Osteocyte (in vitro differentiated cells): ENCODE measurements around the gene FAHD1. TPM values are rescaled to one million over a fixed set of nuclear protein-coding genes. Genes with fewer than 3 reads are reported as not detected.

ENCODE experiments used
- DNase-seq: peaks from one replicate; pipeline ENCODE4 v3.0.0; 2021; ENCODE audit warnings: mixed read lengths; ENCODE audit not compliant: unreplicated experiment; ENCODE audit errors: extremely low spot score
- H3K27ac Mint-ChIP-seq: one replicate; pipeline ENCODE4 v1.8.0; 2021; ENCODE audit warnings: mild to moderate bottlenecking, mixed read lengths; ENCODE audit not compliant: unreplicated experiment
- H3K27me3 Mint-ChIP-seq: one replicate; pipeline ENCODE4 v1.8.0; 2021; ENCODE audit warnings: mixed read lengths; ENCODE audit not compliant: unreplicated experiment
- H3K36me3 Mint-ChIP-seq: one replicate; pipeline ENCODE4 v1.8.0; 2021; ENCODE audit warnings: mixed read lengths; ENCODE audit not compliant: unreplicated experiment
- H3K4me1 Mint-ChIP-seq: one replicate; pipeline ENCODE4 v1.8.0; 2021; ENCODE audit warnings: mixed read lengths; ENCODE audit not compliant: unreplicated experiment
- H3K4me3 Mint-ChIP-seq: one replicate; pipeline ENCODE4 v1.8.0; 2021; ENCODE audit warnings: mild to moderate bottlenecking, moderate library complexity, mixed read lengths; ENCODE audit not compliant: unreplicated experiment
- H3K9me3 Mint-ChIP-seq: one replicate; pipeline ENCODE4 v1.8.0; 2021; ENCODE audit warnings: mixed read lengths; ENCODE audit not compliant: unreplicated experiment
- CTCF ChIP-seq: fragments of 200-600 bp; sonication (generic); IDR thresholded peaks from 2 replicates; pipeline ENCODE4 v1.5.0; 2021; ENCODE audit warnings: antibody characterized with exemption, mild to moderate bottlenecking, moderate library complexity
- total RNA-seq: library from RNA; stranded (reverse); gene quantifications from 2 replicates; pipeline ENCODE4 v1.2.1, GENCODE V29; 2021

The FAHD1 gene
- total RNA-seq, 1 donor from 2014 or later: 25.9 TPM

GRCh38 chr16:1800701-1801100 lies 26.3 kb upstream of the FAHD1 start:
- no peak for TF ChIP-seq CTCF
- H3K9me3 Mint-ChIP-seq: peaks cover 4% of the 10 kb centered on the region
- H3K27me3 Mint-ChIP-seq: no peaks in the 10 kb centered on the region
- no peaks in the 10 kb centered on the region for H3K4me1 Mint-ChIP-seq
- H3K27ac Mint-ChIP-seq: no peak overlapping the region
- H3K4me3 Mint-ChIP-seq: no peak overlapping the region
- H3K36me3 Mint-ChIP-seq: peaks cover 4% of the 10 kb centered on the region
- no peak for DNase-seq

- H3K27me3 Mint-ChIP-seq: no peaks in the 10 kb centered on the region
- no peaks in the 10 kb centered on the region for H3K9me3 Mint-ChIP-seq
- no peak for DNase-seq
- peaks cover 4% of the 10 kb centered on the region for H3K4me1 Mint-ChIP-seq
- H3K36me3 Mint-ChIP-seq: peaks cover 11% of the 10 kb centered on the region
- H3K27ac Mint-ChIP-seq: no peak overlapping the region
- no peak overlapping the region for H3K4me3 Mint-ChIP-seq
- no peak for TF ChIP-seq CTCF
These were observed 19.4 kb upstream of the FAHD1 start for GRCh38 chr16:1807626-1808025.

GRCh38 chr16:1808691-1809090 lies 18.3 kb upstream of the FAHD1 start:
- Mint-ChIP-seq H3K4me1 (peaks cover 10% of the 10 kb centered on the region), H3K36me3 (peaks cover 14% of the 10 kb centered on the region), H3K9me3 (no peaks in the 10 kb centered on the region), H3K27ac (no peak overlapping the region), H3K4me3 (no peak overlapping the region), H3K27me3 (no peaks in the 10 kb centered on the region)
- no peak for DNase-seq
- TF ChIP-seq CTCF: no peak

- no peaks in the 10 kb centered on the region for H3K27me3 Mint-ChIP-seq
These were observed 17.7 kb upstream of the FAHD1 start for GRCh38 chr16:1809281-1809801.

GRCh38 chr16:1810106-1810505 lies 16.9 kb upstream of the FAHD1 start:
- TF ChIP-seq CTCF: no peak
- Mint-ChIP-seq H3K4me3 (no peak overlapping the region), H3K27me3 (no peaks in the 10 kb centered on the region), H3K4me1 (peaks cover 10% of the 10 kb centered on the region), H3K36me3 (peaks cover 17% of the 10 kb centered on the region), H3K9me3 (no peaks in the 10 kb centered on the region), H3K27ac (no peak overlapping the region)
- no peak for DNase-seq

More at GRCh38 chr16:1809281-1809801, 17.7 kb upstream of the FAHD1 start:
- Mint-ChIP-seq H3K27ac (no peak overlapping the region), H3K36me3 (peaks cover 17% of the 10 kb centered on the region), H3K9me3 (no peaks in the 10 kb centered on the region), H3K4me3 (no peak overlapping the region), H3K4me1 (peaks cover 10% of the 10 kb centered on the region)
- no peak for TF ChIP-seq CTCF
- no peak for DNase-seq
